HEK293T (cell line): Measurements from ENCODE around the gene GYG2.
A peak's percentile ranks its signal among the peaks of the same experiment; 100 is the strongest.

Source experiments
- CTCF ChIA-PET: fragments of 350-600 bp; formaldehyde crosslinking; extraction: SDS; loops from one replicate; lab custom pipeline; 2021; ENCODE audit warnings: antibody characterized with exemption, inconsistent platforms; lab: Yijun Ruan, JAX
- POLR2A ChIA-PET: fragments of 350-600 bp; formaldehyde crosslinking; extraction: SDS; loops from one replicate; lab custom pipeline; 2020; ENCODE audit warnings: antibody characterized with exemption, inconsistent platforms; lab: Yijun Ruan, JAX
- DNase-seq: peaks from one replicate; pipeline ENCODE4 v3.0.0; 2012; ENCODE audit warnings: mixed read lengths; ENCODE audit errors: extremely low spot score
- ARNT ChIP-seq: fragments of 450-650 bp; IDR thresholded peaks from 2 replicates; pipeline ENCODE4 v1.6.1; 2017; ENCODE audit warnings: mild to moderate bottlenecking
- BHLHE40 ChIP-seq: fragments of 450-650 bp; IDR thresholded peaks from 2 replicates; pipeline ENCODE4 v1.6.1; 2016; ENCODE audit warnings: mild to moderate bottlenecking, moderate library complexity, borderline replicate concordance
- CTBP1 ChIP-seq: fragments of 450-650 bp; IDR thresholded peaks from 2 replicates; pipeline ENCODE4 v1.6.1; 2016; ENCODE audit warnings: borderline replicate concordance
- ELF4 ChIP-seq: fragments of 450-650 bp; IDR thresholded peaks from 2 replicates; pipeline ENCODE4 v1.6.1; 2017; ENCODE audit warnings: antibody characterized with exemption
- FOXA1 ChIP-seq: fragments of 450-650 bp; IDR thresholded peaks from 2 replicates; pipeline ENCODE4 v1.6.1; 2016; ENCODE audit warnings: mild to moderate bottlenecking
- FOXK2 ChIP-seq: fragments of 450-650 bp; IDR thresholded peaks from 2 replicates; pipeline ENCODE4 v1.6.1; 2016; ENCODE audit warnings: mild to moderate bottlenecking
- FOXM1 ChIP-seq: fragments of 450-650 bp; IDR thresholded peaks from 2 replicates; pipeline ENCODE4 v1.6.1; 2017; ENCODE audit warnings: mild to moderate bottlenecking, borderline replicate concordance
- HDGF ChIP-seq: fragments of 450-650 bp; IDR thresholded peaks from 2 replicates; pipeline ENCODE4 v1.6.1; 2017; ENCODE audit warnings: antibody characterized with exemption, borderline replicate concordance
- L3MBTL2 ChIP-seq: fragments of 450-650 bp; conservative IDR thresholded peaks from 2 replicates; pipeline ENCODE4 v1.6.1; 2016; ENCODE audit warnings: mild to moderate bottlenecking
- LEF1 ChIP-seq: fragments of 450-650 bp; IDR thresholded peaks from 2 replicates; pipeline ENCODE4 v1.6.1; 2017; ENCODE audit warnings: mild to moderate bottlenecking, borderline replicate concordance
- NFRKB ChIP-seq: fragments of 450-650 bp; IDR thresholded peaks from 2 replicates; pipeline ENCODE4 v1.6.1; 2016; ENCODE audit warnings: mild to moderate bottlenecking, moderate library complexity
- PKNOX1 ChIP-seq: fragments of 450-650 bp; IDR thresholded peaks from 2 replicates; pipeline ENCODE4 v1.6.1; 2016
- SP1 ChIP-seq: fragments of 450-650 bp; IDR thresholded peaks from 2 replicates; pipeline ENCODE4 v1.6.1; 2017
- SUZ12 ChIP-seq: fragments of 450-650 bp; IDR thresholded peaks from 2 replicates; pipeline ENCODE4 v1.6.1; 2016; ENCODE audit warnings: mild to moderate bottlenecking
- TARDBP ChIP-seq: fragments of 450-650 bp; IDR thresholded peaks from 2 replicates; pipeline ENCODE4 v1.6.1; 2016
- ZNF384 ChIP-seq: fragments of 450-650 bp; IDR thresholded peaks from 2 replicates; pipeline ENCODE4 v1.6.1; 2016

GYG2 gene

GRCh38 chrX:2819345-2820135 is 9.2 kb upstream of the GYG2 start:
- ChIA-PET POLR2A (no interaction called here), CTCF (interaction anchor here (0.7 to 1.8 kb wide), 5 partner anchors 11 to 294 kb away, joined by 4 to 6 read pairs (median 4); no protein-coding TSS in a partner anchor)
- peak; percentile 59 for DNase-seq
- TF ChIP-seq ARNT (no peak), FOXM1 (no peak), ZNF384 (0 out of 2 replicates have a peak, but pooled peaks have one; percentile 7), NFRKB (no peak), HDGF (no peak)

- ChIA-PET POLR2A (no interaction called here), CTCF (interaction anchor here (1.7 to 1.8 kb wide), 2 partner anchors 14 to 19 kb away, joined by 5 to 6 read pairs; no protein-coding TSS in a partner anchor)
- no peak for DNase-seq
- TF ChIP-seq LEF1 (no peak), PKNOX1 (no peak)
Measured at GRCh38 chrX:2820136-2820771, 8.5 kb upstream of the GYG2 start.

GRCh38 chrX:2823795-2824386 is 4.8 kb upstream of the GYG2 start:
- no peak for DNase-seq
- ChIA-PET CTCF (no interaction called here), POLR2A (no interaction called here)
- TF ChIP-seq PKNOX1 (no peak), SP1 (no peak), L3MBTL2 (no peak), NFRKB (no peak), ZNF384 (no peak), HDGF (no peak), FOXK2 (no peak), SUZ12 (no peak), ARNT (no peak), TARDBP (no peak)

- CTCF ChIA-PET, result no interaction called here
- TF ChIP-seq HDGF (no peak), FOXA1 (no peak), PKNOX1 (no peak), LEF1 (no peak), ELF4 (no peak), TARDBP (no peak), BHLHE40 (no peak), FOXM1 (no peak), ARNT (no peak), FOXK2 (no peak), SUZ12 (no peak), SP1 (no peak), NFRKB (no peak), ZNF384 (no peak), L3MBTL2 (no peak), CTBP1 (no peak)
- POLR2A ChIA-PET, result no interaction called here
- no peak for DNase-seq
Measured at GRCh38 chrX:2824886-2825285, 3.8 kb upstream of the GYG2 start.

- POLR2A ChIA-PET, result no interaction called here
Measured at GRCh38 chrX:2828959-2829411, 255 bp downstream of the GYG2 start.

More at GRCh38 chrX:2828959-2829411, 255 bp downstream of the GYG2 start:
- DNase-seq, result no peak
- CTCF ChIA-PET, result no interaction called here
- no peak for TF ChIP-seq BHLHE40
- TF ChIP-seq LEF1, result no peak
- no peak for TF ChIP-seq ARNT
- TF ChIP-seq FOXM1, result no peak
- no peak for TF ChIP-seq PKNOX1
- TF ChIP-seq ZNF384, result no peak
- TF ChIP-seq CTBP1, result no peak
- TF ChIP-seq SP1, result no peak
- no peak for TF ChIP-seq ELF4
- TF ChIP-seq NFRKB, result no peak
